BE2C (cell line): ENCODE measurements around the gene PAMR1.
"Not testable (repeated sequence)": the region's sequence is repeated elsewhere in the genome, so short reads cannot be mapped to it uniquely, and the experiment has no call there.

Source experiments
- DNase-seq: peaks from one replicate; pipeline ENCODE4 v3.0.0-alpha.2; 2020
- H3K27me3 ChIP-seq: fragments of 250-450 bp; sonication (Bioruptor Pico); 2 replicates; pipeline ENCODE4 v1.5.1; 2020; ENCODE audit warnings: mild to moderate bottlenecking
- H3K36me3 ChIP-seq: fragments of 250-450 bp; sonication (Bioruptor Pico); 2 replicates; pipeline ENCODE4 v1.5.1; 2020; ENCODE audit warnings: mild to moderate bottlenecking
- H3K4me1 ChIP-seq: fragments of 250-450 bp; sonication (Bioruptor Pico); 2 replicates; pipeline ENCODE4 v1.5.1; 2020
- H3K4me3 ChIP-seq: 2 replicates; pipeline ENCODE4 v1.5.1; 2011; ENCODE audit warnings: low read depth, low read length
- H3K9me3 ChIP-seq: fragments of 250-450 bp; sonication (Bioruptor Pico); 2 replicates; pipeline ENCODE4 v1.5.1; 2020
- TF ChIP-seq, protein P1 (sequence below): IDR thresholded peaks from 2 replicates; pipeline ENCODE4 v1.5.1; 2012; ENCODE audit warnings: mild to moderate bottlenecking, low read depth, low read length

PAMR1 gene

DNA sequence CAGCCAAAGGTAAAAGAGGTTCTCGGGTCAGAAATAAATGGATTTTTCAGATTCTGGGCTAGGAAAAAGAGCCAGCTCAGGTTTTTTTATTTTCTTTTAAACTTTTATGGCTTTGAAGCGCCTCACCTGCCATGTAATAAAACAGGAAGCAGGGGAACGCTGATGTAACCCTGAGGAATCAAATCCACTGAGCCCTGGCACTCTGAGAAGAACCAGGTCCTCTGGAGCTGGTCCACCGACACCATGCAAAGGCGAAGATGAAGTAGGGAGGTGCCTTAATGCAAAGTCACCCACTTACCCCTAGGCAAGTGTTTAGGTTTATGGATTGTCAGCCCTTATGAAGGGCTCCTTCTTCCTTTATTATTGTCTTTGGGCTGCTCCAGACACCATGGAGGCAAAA, 1.6 kb downstream of the PAMR1 start:
- Histone ChIP-seq H3K36me3 (no peaks in the 10 kb centered on the region), H3K4me1 (no peaks in the 10 kb centered on the region), H3K27me3 (no peaks in the 10 kb centered on the region), H3K4me3 (no peak overlapping the region), H3K9me3 (no peaks in the 10 kb centered on the region)
- TF ChIP-seq, protein P1, sequence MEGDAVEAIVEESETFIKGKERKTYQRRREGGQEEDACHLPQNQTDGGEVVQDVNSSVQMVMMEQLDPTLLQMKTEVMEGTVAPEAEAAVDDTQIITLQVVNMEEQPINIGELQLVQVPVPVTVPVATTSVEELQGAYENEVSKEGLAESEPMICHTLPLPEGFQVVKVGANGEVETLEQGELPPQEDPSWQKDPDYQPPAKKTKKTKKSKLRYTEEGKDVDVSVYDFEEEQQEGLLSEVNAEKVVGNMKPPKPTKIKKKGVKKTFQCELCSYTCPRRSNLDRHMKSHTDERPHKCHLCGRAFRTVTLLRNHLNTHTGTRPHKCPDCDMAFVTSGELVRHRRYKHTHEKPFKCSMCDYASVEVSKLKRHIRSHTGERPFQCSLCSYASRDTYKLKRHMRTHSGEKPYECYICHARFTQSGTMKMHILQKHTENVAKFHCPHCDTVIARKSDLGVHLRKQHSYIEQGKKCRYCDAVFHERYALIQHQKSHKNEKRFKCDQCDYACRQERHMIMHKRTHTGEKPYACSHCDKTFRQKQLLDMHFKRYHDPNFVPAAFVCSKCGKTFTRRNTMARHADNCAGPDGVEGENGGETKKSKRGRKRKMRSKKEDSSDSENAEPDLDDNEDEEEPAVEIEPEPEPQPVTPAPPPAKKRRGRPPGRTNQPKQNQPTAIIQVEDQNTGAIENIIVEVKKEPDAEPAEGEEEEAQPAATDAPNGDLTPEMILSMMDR, result no peak
- no peak for DNase-seq

DNA sequence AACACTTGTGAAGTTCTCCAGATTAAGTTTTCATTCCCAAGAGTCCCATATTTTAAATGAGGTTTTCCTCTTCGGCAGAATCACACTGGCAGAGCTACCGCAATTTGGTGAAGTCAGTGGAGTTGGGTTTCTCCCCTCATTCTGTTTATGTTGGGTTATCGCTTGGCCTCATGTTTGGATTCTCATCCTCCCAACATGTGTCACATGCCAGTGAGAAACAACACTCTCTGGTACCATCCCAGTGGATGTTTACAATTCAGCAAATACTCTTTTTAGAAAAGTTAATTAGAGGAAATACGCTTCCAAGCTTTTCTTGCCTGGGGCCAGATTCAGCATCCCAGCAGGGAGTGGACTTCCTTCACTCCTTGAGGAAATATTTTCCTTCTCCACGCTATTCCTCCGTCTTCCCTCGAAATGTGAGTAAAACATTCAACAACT, 2.1 kb downstream of the PAMR1 start:
- TF ChIP-seq, protein P1, result no peak
- Histone ChIP-seq H3K9me3 (no peaks in the 10 kb centered on the region), H3K36me3 (no peaks in the 10 kb centered on the region), H3K27me3 (no peaks in the 10 kb centered on the region), H3K4me3 (no peak overlapping the region), H3K4me1 (no peaks in the 10 kb centered on the region)
- DNase-seq, result no peak

DNA sequence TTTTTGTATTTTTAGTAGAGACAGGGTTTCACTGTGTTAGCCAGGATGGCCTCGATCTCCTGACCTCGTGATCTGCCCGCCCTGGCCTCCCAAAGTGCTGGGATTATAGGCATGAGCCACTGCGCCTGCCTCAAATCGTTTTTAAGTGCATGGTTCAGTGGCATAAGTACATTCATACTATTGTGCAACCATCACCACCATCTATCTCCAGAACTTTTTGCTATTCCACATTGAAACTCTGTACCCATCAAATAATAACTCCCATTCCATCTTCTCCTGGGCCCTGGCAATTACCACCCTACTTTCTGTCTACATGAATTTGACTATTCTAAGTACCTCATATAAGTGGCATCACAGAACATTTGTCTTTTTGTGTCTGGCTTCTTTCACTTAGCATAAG, 3.3 kb downstream of the PAMR1 start:
- not testable (repeated sequence) for DNase-seq, H3K4me3 ChIP-seq, H3K9me3 ChIP-seq, H3K27me3 ChIP-seq, H3K36me3 ChIP-seq, H3K4me1 ChIP-seq

DNA sequence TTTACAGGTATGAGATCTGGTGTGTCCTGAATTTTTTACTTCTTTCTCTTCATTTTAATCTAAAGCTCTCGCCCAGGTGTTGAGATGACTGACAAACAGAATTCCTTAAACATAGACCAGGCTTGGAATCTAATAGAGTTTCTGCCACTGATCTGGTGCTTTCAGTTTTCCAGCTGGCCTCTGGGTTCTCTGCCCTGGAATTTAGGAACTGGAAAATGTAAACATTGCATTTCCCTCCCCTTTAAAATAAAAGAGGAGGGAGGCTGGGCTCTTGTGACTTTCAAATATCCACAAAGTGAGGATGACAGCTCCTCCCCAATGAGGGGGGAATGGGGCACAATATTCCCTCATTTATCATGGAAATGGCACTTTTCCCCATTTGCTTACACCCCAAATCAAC, 5.0 kb downstream of the PAMR1 start:
- Histone ChIP-seq H3K36me3 (no peaks in the 10 kb centered on the region), H3K4me1 (no peaks in the 10 kb centered on the region), H3K9me3 (no peaks in the 10 kb centered on the region), H3K27me3 (no peaks in the 10 kb centered on the region), H3K4me3 (no peak overlapping the region)
- TF ChIP-seq, protein P1, result no peak
- no peak for DNase-seq

DNA sequence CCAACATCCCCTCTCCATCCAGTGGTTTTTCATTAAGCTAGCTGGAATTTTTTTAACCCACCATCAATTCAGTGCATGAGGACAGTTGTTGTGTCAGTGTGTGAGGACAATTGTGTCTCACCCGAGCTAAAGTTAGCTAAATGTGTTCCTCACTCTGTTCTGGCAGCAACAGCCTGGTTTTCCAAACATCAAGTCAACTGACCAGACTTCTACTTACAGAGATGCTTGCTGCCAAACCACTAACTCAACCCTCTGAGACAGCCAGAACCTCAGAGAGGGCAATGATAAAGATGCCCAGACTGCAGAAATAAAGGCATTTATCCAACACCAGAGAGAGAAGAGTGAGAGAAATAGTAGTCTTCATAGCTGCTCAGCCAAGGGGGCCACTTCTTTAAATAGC, 6.7 kb downstream of the PAMR1 start:
- Histone ChIP-seq H3K36me3 (no peaks in the 10 kb centered on the region), H3K27me3 (no peaks in the 10 kb centered on the region), H3K9me3 (no peaks in the 10 kb centered on the region), H3K4me3 (no peak overlapping the region), H3K4me1 (no peaks in the 10 kb centered on the region)
- TF ChIP-seq, protein P1, result no peak
- no peak for DNase-seq

DNA sequence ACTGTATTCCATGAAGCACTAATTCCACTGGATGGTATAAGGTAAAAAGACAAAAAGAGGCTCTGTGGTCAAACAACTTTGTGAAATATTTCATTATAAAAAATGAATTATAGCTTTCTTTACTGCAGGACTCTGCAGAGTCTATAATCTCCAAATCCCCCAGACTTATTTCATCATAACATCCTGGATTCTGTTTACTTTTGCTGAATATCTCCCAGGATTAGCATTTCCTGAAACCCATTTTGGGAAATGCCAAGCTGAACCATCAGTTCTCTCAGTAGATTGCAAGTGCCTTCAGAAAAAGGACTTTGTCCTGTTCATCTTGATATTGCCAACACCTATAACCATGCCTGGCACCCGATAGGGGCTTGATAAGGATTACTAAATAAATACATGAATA, 7.9 kb downstream of the PAMR1 start:
- H3K27me3 ChIP-seq, result no peaks in the 10 kb centered on the region
- DNase-seq, result no peak
- TF ChIP-seq, protein P1, result no peak
- H3K4me1 ChIP-seq, result no peaks in the 10 kb centered on the region
- no peak overlapping the region for H3K4me3 ChIP-seq
- H3K9me3 ChIP-seq, result no peaks in the 10 kb centered on the region
- H3K36me3 ChIP-seq, result no peaks in the 10 kb centered on the region

DNA sequence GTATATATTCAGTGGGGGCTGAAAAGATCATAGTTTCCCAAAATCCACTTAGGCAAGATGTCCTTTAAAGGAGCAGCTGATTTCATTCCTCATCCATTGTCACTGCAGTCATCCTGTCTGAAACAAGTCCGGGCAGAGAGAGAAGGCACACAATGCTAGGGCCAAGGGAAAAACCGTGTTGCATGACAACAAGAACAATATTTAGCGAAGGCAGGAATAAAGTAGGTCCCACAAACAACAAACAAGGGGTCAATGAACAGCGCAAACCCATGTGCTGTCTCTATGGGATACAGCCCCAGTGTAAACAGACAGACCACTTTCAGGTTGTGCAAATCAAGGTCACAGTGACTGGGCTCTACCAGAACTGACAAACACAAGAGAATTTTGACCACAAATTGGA, 9.0 kb downstream of the PAMR1 start:
- H3K9me3 ChIP-seq, result no peaks in the 10 kb centered on the region

More for the DNA sequence above, 9.0 kb downstream of the PAMR1 start:
- DNase-seq, result no peak
- no peaks in the 10 kb centered on the region for H3K36me3 ChIP-seq
- no peak overlapping the region for H3K4me3 ChIP-seq
- H3K27me3 ChIP-seq, result no peaks in the 10 kb centered on the region
- TF ChIP-seq, protein P1, result no peak
- no peaks in the 10 kb centered on the region for H3K4me1 ChIP-seq
